GM18526 (cell line): ENCODE results near the gene MINDY4B.

Experiments used
- POLR2A ChIP-seq: IDR thresholded peaks from 3 replicates; pipeline ENCODE4 v1.6.1; 2011; ENCODE audit not compliant: insufficient read length; ENCODE audit errors: extremely low read depth

Gene MINDY4B

GRCh38 chr3:150876611-150877265 lies 28.5 kb downstream of the MINDY4B start:
- TF ChIP-seq POLR2A: no peak

GRCh38 chr3:150875548-150875947 lies 29.7 kb downstream of the MINDY4B start:
- TF ChIP-seq POLR2A: no peak

DNA sequence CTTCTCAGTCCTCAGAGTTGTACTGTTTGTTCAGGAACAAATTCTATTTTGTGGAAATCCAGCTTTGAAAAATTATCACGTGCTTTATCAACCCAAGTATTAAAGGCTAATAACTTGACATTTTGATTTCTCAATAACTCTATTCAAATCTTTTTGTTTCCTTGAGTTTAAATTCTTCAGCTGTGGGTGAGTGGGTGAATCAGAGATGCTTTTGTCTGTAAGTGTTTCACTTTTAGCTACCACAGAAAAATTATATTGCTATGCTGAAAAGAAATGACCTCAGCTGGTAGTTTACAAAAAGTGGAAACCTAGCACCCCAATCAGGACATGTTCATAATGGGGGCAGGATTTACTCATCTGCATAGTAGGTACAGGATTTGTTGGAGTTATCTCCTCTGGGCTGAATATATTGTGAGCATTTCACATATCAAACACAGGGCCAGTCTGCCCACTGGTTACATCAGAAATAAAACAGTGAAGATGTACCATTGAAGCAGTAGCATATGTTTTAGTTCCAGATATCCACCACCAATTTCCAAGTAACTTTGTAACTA lies 30.5 kb downstream of the MINDY4B start:
- no peak for TF ChIP-seq POLR2A

DNA sequence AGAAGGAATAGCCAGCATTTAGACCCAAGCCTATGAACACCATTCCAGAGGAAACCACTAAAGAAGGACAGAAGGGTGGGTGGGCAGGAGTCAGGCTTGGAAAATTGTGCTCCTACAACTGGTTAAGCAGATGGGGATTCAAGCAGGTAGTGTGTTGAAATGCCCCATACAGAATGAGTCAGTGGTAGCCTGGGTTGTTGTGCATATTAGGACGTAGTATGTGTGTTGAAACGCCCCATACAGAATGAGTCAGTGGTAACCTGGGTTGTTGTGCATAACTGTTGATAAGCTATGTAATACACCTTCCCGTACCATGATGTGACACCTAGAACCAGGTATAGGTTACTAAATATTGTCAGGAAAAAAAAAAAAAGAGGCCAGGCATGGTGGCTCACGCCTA lies 34.0 kb downstream of the MINDY4B start:
- TF ChIP-seq POLR2A: no peak

GRCh38 chr3:150870406-150870805 lies 34.8 kb downstream of the MINDY4B start:
- no peak for TF ChIP-seq POLR2A

DNA sequence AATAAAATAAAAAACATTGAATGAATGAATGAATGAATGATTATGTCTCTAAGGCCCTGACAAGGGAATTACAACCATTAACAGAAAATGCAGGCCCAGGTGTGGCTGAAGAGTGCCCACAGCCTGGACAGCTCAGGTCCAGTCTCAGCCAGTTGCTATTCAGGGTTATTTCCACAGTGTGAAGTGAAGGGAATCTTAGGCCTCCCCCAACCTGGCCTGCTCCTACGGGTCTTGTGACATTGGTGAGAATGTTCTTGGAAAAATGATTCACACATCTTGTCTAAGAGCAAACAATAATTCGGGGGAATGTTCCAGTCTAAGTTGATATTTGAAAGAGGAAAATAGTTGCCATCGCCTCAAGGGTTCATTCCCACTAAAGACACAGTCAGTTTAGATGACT lies 37.0 kb downstream of the MINDY4B start:
- TF ChIP-seq POLR2A: no peak

DNA sequence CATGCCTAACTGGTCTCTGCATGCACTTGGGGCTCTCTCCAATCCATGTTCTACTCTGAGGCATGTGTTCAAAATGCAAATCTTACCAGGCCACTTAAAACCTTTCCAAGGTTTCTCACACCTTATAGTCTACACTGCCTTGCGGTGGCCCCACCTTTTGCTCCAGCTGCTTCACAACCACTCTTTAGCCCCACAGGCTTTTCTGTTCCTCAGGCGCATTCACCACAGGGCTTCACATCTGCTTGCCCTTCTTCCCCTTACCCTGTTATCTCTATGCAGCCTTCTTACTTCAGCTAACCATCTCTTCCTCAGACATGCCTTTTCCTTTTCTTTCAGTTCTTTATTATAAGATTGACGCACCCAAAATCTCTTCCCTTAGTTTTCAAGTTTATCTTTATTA lies 37.8 kb downstream of the MINDY4B start:
- TF ChIP-seq POLR2A: no peak

GRCh38 chr3:150861851-150862250 lies 43.4 kb downstream of the MINDY4B start:
- no peak for TF ChIP-seq POLR2A

GRCh38 chr3:150850191-150850590 lies 55.0 kb downstream of the MINDY4B start:
- no peak for TF ChIP-seq POLR2A

DNA sequence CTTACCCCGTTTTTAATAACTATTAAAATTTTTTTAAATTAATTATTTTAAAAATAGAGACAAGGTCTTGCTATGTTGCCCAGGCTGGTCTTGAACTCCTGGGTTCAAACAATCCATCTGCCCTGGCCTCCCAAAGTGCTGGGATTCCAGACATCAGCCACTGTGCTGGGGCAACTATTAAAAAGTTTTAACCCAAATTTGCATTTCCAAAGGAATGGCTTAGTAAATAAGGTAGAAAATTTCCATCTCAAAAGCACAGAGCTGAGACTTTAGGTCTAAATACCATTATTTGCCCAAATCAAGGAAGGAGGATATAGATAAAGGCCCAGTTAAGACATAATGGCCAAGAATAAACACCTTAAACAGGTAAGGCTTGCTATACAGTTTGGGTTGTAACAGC lies 56.4 kb downstream of the MINDY4B start:
- no peak for TF ChIP-seq POLR2A

DNA sequence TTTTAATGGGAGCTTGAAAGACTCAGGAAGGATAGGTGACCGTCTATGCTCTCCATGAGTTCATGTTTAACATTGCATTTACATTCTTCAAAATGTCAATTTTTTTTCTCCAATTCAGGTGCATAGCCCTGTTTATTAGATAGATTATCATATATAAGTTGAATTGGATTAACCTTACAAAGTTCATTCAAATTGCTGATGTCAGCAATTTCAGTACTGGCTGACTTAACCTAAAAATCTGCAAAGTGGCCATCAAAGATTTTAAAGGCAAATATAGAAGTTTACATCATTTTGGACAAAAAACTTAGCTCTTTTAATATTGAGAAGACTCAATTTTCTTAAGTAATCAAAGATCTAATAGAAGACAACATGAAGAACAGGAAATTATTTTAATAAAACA lies 57.8 kb downstream of the MINDY4B start:
- no peak for TF ChIP-seq POLR2A

- no peak for TF ChIP-seq POLR2A
Observed at GRCh38 chr3:150844484-150844883, 60.8 kb downstream of the MINDY4B start.

DNA sequence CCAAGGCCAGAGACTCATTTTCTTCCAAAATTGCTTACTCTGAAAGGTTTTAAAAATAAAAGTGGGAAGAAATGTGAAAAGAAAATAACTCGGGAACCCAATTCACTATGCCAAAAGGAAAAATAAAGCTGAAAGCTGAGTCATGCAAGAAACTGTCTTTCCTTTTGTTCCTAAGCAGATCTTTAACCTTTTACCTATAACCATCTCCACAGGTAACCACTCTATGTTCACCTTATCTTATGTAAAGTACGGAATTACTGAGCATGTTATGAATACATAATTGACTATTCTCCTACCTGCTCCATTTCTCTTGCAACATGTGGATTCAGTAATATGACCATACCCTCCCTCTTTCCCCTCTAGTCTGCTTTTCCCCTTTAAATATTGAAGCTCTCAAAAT lies 62.0 kb downstream of the MINDY4B start:
- TF ChIP-seq POLR2A: no peak

- no peak for TF ChIP-seq POLR2A
Observed at GRCh38 chr3:150840802-150841515, 64.3 kb downstream of the MINDY4B start.

GRCh38 chr3:150830745-150831144 lies 74.5 kb downstream of the MINDY4B start:
- TF ChIP-seq POLR2A: no peak

GRCh38 chr3:150830094-150830681 lies 75.1 kb downstream of the MINDY4B start:
- no peak for TF ChIP-seq POLR2A

- TF ChIP-seq POLR2A: no peak
Observed at GRCh38 chr3:150829408-150829807, 75.8 kb downstream of the MINDY4B start.

GRCh38 chr3:150828997-150829396 lies 76.2 kb downstream of the MINDY4B start:
- no peak for TF ChIP-seq POLR2A
